Nephron (organoid): Measurements from ENCODE around the gene TMEM139.

ENCODE experiments used
- H3K27ac Mint-ChIP-seq, 3 experiments: 2 replicates each; pipeline ENCODE4 v1.8.0; 2020; ENCODE audit warnings: mixed read lengths in 3 of 3, mild to moderate bottlenecking in 2 of 3, moderate library complexity in 1 of 3
- H3K27me3 Mint-ChIP-seq: 2 replicates; pipeline ENCODE4 v1.8.0; 2021; ENCODE audit warnings: low read depth, mild to moderate bottlenecking, moderate library complexity, mixed read lengths
- H3K36me3 Mint-ChIP-seq: 2 replicates; pipeline ENCODE4 v1.8.0; 2020; ENCODE audit warnings: low read depth, mixed read lengths
- H3K4me1 Mint-ChIP-seq: 2 replicates; pipeline ENCODE4 v1.8.0; 2020; ENCODE audit warnings: mixed read lengths
- H3K4me3 Mint-ChIP-seq, 3 experiments: 2 replicates each; pipeline ENCODE4 v1.8.0; 2020; ENCODE audit warnings: mild to moderate bottlenecking in 3 of 3, mixed read lengths in 3 of 3, moderate library complexity in 2 of 3
- H3K9me3 Mint-ChIP-seq: 2 replicates; pipeline ENCODE4 v1.8.0; 2020; ENCODE audit warnings: mixed read lengths
- CTCF ChIP-seq, 3 experiments: fragments of 200-600 bp; sonication (generic); IDR thresholded peaks; one replicate each; pipeline ENCODE4 v1.5.0; 2021; ENCODE audit warnings: antibody characterized with exemption in 3 of 3; ENCODE audit not compliant: unreplicated experiment in 3 of 3

The TMEM139 gene

GRCh38 chr7:143245123-143245522 lies 39.6 kb upstream of the TMEM139 start:
- Mint-ChIP-seq H3K9me3 (peaks cover 3% of the 10 kb centered on the region), H3K27me3 (peaks cover 15% of the 10 kb centered on the region), H3K4me1 (peaks cover 22% of the 10 kb centered on the region), H3K27ac (no peak overlapping the region), H3K36me3 (peaks cover 3% of the 10 kb centered on the region), H3K4me3 (no peak overlapping the region)
- no peak for TF ChIP-seq CTCF (IDR thresholded peaks at IDR 0.05; ENCODE audit: unreplicated experiment in 3 of 3)

GRCh38 chr7:143247372-143247771 lies 37.4 kb upstream of the TMEM139 start:
- H3K9me3 Mint-ChIP-seq, result peaks cover 9% of the 10 kb centered on the region
- H3K4me1 Mint-ChIP-seq, result peaks cover 12% of the 10 kb centered on the region
- no peak overlapping the region for H3K4me3 Mint-ChIP-seq
- no peak overlapping the region for H3K27ac Mint-ChIP-seq
- peaks cover 3% of the 10 kb centered on the region for H3K36me3 Mint-ChIP-seq
- no peak for TF ChIP-seq CTCF (IDR thresholded peaks at IDR 0.05; ENCODE audit: unreplicated experiment in 3 of 3)
- H3K27me3 Mint-ChIP-seq, result peaks cover 15% of the 10 kb centered on the region

- TF ChIP-seq CTCF (IDR thresholded peaks at IDR 0.05; ENCODE audit: unreplicated experiment in 3 of 3), result no peak
- no peak overlapping the region for H3K27ac Mint-ChIP-seq
- H3K27me3 Mint-ChIP-seq, result peaks cover 11% of the 10 kb centered on the region
- no peak overlapping the region for H3K4me3 Mint-ChIP-seq
- peaks cover 20% of the 10 kb centered on the region for H3K9me3 Mint-ChIP-seq
- H3K4me1 Mint-ChIP-seq, result peaks cover 2% of the 10 kb centered on the region
- H3K36me3 Mint-ChIP-seq, result peaks cover 7% of the 10 kb centered on the region
These were observed 35.9 kb upstream of the TMEM139 start for GRCh38 chr7:143248761-143249354.

GRCh38 chr7:143250199-143250598 lies 34.6 kb upstream of the TMEM139 start:
- peaks cover 7% of the 10 kb centered on the region for H3K36me3 Mint-ChIP-seq
- H3K27ac Mint-ChIP-seq, result no peak overlapping the region
- H3K27me3 Mint-ChIP-seq, result peaks cover 10% of the 10 kb centered on the region
- peaks cover 25% of the 10 kb centered on the region for H3K9me3 Mint-ChIP-seq
- TF ChIP-seq CTCF (IDR thresholded peaks at IDR 0.05; ENCODE audit: unreplicated experiment in 3 of 3), result no peak
- no peak overlapping the region for H3K4me3 Mint-ChIP-seq
- no peaks in the 10 kb centered on the region for H3K4me1 Mint-ChIP-seq

GRCh38 chr7:143250822-143251221 lies 33.9 kb upstream of the TMEM139 start:
- Mint-ChIP-seq H3K4me3 (no peak overlapping the region), H3K27ac (no peak overlapping the region), H3K4me1 (no peaks in the 10 kb centered on the region), H3K36me3 (peaks cover 7% of the 10 kb centered on the region), H3K9me3 (peaks cover 25% of the 10 kb centered on the region), H3K27me3 (peaks cover 10% of the 10 kb centered on the region)
- no peak for TF ChIP-seq CTCF (IDR thresholded peaks at IDR 0.05; ENCODE audit: unreplicated experiment in 3 of 3)

- TF ChIP-seq CTCF (IDR thresholded peaks at IDR 0.05; ENCODE audit: unreplicated experiment in 3 of 3), result no peak
- Mint-ChIP-seq H3K27me3 (peaks cover 8% of the 10 kb centered on the region), H3K9me3 (peaks cover 25% of the 10 kb centered on the region), H3K27ac (no peak overlapping the region), H3K4me1 (no peaks in the 10 kb centered on the region), H3K36me3 (peaks cover 7% of the 10 kb centered on the region), H3K4me3 (no peak overlapping the region)
These were observed 32.8 kb upstream of the TMEM139 start for GRCh38 chr7:143252006-143252405.
